G401 (cell line): ENCODE data around the gene PPP1R37. TPM values are rescaled to one million over a fixed set of nuclear protein-coding genes. Genes with fewer than 3 reads are reported as not detected.

Source experiments
- DNase-seq: peaks from one replicate; pipeline ENCODE4 v3.0.0-alpha.2; 2015; ENCODE audit warnings: low spot score
- in situ Hi-C: cut with HindIII; loops from 2 replicates; pipeline ENCODE4 v1.10.0; 2016; ENCODE audit warnings: low sequenced_read_pairs, mixed read lengths
- total RNA-seq: library from RNA; depleted of rRNA; stranded (reverse); fragments of >200 nt; shearing (Covaris generic); gene quantifications from 2 replicates; pipeline ENCODE4 v1.2.3, GENCODE V29; 2014

The PPP1R37 gene
- total RNA-seq, 1 experiment from 2014 or later, result 42.6 TPM

DNA sequence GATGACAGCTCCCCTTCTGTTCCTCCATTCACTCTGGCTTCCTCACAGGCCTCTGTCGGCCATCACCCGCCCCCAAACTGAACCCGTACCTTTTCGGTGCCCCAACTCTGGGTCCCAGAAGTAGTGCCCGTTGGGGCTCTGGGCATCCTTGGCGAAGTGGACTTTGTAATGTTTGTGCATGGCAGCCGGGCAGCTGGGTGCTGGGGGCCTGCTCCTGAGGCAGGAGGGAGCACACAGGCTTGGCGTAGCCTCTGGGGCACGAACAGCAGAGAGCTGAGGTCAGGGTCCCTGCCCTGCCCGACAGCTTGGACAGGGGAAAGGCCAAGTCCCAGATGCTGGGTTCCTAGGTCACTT lies 67.0 kb downstream of the PPP1R37 start:
- in situ Hi-C loops, result no loop called here
- DNase-seq, result no peak

DNA sequence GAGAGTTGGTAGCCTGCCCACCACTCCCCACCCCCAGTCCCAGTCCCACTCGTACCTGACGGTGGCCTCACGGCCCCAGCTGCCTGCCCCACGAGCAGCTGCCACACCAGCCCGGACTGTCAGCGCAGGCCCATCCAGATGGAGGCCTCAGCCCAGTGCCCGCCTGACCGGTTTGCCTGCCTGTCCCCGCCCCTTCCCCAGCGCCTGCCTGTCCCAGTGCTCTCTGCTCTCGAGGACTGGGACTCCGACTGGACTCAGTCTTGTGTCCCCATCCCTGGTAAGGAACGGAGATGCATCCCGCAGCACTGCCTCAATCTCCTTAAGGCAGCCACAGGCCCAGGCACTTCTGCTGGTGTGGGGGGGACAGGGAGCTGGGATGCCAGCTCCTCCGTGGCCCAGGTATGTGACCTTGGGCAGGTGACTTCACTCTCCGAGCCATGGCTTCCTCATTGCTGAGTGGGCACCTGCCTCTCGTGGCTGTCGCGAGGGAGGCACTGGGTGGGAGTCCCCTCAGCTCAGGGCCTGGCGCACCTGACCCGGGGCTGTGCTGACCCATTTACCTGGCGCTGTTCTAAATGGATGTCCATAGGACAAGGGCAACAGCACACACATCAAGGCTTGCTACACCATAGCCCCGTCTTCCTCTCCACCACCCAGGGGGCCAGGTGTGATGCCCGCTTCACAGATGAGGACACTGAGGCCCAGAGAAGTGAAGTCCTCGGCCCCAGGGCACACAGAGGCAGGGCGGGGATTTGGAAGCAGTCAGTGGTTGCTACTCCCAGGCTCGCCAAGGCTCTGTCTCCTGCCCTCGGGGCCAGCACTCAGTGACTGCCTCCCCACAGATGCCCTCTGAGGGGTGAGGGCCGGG lies 68.1 kb downstream of the PPP1R37 start, which contains the start of gene NKPD1:
Gene NKPD1, minus strand, starts transcription at position 113 of the 868 bp plus-strand sequence. CDS start 832 bp downstream, outside the sequence.
- in situ Hi-C loops, result no loop called here
- no peak for DNase-seq

DNA sequence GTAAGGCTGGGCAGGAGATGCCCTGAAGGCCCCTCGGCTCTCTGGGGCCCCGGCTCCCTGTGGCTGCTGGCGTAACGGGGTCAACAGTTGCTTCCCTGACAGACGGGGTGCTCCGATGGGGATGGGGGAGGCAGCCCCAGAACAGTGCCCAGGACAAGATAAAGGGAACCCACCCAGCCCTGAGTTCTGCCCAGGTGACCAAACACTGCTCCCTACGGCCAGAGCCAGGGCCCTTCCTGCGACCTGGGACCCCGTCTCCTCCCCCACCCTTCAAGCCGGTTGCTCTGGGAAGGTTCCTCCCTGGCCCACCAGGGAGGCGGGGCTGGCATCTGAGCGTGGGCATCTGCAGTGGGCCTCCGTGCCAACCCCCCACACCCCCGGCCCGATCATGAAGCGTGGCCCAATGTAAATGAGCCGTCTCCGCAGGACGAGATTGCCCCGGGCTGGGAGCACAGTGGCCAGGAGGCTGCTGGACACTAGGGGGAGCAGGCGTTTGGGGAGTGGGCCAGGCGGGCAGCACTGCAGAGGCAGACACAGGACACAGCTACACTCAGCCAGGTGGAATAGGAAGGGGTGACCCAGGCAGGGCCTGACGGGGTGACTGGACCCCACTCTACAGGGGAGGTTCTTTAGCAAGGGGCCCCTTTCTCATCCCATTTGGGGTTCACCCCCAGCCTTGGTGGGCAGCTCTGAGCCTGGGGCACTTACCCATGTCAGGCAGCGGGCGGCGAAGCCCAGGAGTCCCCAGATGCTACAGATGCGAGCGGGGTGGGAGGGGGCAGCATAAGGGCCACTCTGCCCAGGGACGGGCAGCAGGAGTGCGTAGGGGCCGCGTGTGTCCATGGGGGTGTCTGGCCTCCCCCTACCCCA lies 69.0 kb downstream of the PPP1R37 start:
- no peak for DNase-seq
- in situ Hi-C loops, result no loop called here

DNA sequence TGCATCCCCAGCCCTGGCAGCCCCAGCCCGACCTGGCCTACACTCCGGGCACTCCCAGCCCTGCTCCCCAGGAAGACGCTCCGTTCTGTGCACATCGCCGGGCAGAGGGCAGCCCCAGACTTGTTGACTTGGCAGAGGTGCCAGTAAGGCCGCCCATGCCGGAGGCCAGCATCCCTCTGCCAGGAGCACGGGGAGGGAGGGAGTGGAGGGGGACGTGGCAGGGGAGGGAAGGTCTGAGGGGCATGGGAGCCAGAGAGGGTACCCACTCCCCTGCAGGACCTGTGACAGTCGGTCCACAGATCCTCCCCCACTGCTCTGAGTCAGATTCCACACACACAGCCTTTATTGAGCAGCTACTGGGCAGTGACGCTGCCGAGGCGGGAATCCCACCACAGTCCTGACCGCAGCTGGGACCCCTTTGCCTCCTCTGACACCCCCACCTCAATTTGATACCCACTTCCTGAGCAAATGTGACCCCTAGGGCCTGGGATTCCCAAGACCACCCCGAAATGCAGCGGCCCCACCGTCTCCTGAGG lies 69.7 kb downstream of the PPP1R37 start:
- in situ Hi-C loops, result no loop called here
- DNase-seq, result no peak

DNA sequence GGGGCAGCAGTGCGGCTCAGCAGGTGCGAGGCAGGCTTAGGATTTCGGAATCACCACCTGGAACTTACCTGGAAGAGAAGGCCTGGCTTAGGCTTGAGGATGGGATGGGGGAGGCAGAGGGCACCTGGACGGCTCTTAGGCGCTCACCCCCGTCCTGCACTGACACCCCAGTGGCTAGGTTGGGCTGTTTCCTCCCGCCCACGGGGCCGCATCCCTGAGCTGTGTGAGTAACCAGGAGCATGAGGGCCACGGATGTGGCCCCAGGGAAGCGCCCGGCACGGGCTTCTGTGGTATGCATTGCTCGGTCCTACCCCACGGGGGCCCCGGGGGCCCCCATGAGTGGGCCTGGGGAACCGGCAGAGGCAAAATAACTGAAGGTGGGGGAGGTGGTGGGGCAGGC lies 70.2 kb downstream of the PPP1R37 start:
- in situ Hi-C loops, result no loop called here

DNA sequence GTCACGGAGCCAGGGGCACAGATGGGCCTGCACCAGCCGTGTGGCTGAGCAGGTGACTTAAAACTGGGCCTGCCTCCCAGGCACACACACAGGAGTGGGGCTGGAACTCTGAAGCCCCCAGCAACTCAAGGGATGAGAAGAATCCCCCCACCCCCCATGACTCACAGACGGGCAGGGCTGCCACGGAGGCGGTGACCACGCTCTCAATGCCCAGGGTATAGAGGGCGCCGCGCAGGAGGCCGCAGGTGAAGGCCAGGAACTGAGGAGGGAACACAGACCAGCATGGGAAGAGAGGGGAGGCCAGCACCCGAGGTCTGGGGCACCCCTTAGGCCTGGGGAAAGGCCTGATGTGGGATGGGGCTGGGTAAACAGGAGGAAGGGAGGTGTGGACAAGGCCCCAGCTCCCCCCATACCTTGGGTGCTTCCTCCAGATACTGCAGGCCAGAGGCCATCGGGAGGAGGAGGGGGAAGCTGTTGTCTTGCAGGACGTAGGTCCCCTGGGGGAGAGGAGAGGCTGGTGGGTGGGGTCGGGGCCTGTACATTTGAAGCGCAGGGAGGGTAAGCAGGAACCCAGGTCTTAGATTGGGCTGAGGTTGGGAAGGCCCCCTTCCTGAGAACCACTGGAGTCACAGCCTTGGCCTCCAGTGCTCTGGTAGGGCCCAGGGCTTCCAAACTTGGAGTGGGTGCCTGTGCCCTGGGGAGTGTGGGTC lies 70.9 kb downstream of the PPP1R37 start:
- DNase-seq, result no peak
- in situ Hi-C loops, result no loop called here

More for the DNA sequence above, 70.2 kb downstream of the PPP1R37 start:
- DNase-seq, result no peak

DNA sequence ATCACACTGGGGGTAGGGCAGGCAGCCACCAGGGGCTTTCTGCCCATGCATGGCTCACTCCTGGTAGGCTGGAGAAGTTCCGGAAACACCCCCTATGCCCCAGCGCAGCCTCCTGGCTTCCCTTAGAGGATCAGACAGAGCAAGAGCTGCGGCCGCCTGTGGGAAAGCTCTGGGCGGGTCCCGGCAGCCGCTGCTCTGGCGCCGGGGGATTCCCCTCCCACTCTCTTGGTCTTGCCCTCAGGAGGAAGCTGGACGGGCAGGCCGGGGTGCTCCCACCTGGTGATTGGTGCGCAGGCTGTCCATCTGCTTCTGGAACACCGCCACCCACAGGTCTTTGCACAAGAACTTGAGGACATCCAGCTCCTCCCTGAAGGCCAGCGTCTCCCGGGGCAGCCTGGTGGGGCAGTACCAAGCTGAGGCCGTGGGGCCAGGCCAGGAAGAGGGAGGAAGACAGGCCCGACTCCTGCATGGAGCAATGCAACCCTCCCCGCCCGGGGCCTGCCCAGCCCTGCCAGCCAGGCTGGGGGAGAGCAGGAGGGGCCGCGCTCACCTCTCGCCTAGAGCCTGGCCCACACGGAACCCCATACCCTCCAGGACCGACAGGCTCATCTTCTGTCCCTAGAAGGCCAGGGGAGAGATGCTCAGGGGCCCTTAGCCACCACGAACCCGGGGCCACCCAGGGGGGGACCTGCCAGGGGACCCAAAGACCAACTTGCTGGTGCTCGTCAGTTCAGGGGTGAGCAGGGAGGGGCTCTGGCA lies 71.8 kb downstream of the PPP1R37 start:
- in situ Hi-C loops, result no loop called here
- DNase-seq, result no peak

DNA sequence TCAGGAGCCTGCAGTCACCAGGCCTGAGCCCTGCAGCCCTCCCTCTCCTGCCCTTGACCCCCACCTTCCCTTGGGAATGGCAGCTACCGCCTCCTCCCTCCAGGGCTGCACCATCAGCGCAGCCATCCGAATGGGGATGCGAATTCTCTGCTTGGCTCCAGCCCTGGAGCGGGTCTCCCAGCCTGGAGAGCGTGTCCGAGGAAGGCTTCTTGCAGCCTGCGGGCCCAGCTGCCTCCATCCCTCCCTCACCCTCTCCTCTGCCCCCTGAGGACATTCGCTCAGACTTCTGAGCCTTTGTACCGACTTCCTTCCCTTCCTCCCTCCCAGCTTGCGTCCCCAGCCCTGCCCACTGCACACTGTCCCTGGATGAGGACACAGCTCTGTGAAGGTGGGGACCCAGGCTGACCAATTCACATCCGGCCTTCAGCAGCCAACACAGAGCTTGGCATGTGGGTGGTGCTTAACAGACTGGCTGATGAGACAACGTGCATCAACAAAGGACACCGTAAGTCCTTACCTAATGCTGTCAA lies 73.8 kb downstream of the PPP1R37 start:
- in situ Hi-C loops, result no loop called here
- no peak for DNase-seq

DNA sequence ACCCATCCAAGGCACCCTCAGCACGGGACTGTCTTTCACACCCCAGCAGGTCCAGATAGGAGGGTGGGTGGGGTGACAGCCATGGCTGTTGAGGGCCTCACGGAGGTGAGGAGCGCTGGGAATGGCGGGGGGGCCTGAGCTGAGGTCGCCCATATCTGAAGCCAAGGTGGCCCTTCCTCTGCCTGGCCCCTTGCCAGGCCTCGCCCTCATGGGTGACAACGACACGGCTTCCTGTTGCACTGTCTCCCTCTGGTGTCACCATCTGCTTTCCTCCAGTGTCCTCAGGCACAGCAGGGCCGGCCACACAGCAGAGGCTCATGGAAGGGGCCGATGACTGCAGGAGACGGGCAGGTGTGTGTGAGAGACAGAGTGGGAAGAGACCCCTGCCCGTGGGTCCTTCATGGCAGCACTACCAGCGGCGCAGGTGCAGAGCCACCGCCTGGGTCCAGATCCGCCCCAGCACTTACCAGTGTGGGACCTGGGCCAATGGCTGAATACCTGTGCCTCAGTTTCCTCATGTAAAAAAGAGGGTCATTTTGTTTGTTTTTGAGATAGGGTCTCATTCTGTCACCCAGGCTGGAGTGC lies 75.9 kb downstream of the PPP1R37 start:
- in situ Hi-C loops, result no loop called here
- DNase-seq, result no peak

DNA sequence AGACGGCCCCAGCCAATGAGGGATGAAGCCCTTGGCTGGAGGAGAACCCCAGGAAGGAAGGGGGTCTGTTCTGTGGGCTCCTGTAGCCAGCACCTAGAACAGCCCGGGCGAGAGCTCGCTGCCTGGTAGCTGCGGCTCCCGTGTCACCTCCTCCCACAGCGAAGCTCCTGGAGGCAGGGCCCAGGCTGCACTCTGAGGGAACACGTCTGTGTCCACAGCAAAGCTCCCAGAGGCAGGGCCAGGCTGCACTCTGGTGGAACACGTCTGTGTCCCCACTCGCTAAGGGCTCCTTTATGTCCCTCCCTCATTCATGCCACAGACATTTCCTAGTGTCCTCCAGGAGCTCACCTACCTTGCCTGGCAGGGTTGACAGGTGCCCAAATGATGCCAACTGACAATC lies 76.6 kb downstream of the PPP1R37 start:
- in situ Hi-C loops, result no loop called here
- DNase-seq, result no peak

DNA sequence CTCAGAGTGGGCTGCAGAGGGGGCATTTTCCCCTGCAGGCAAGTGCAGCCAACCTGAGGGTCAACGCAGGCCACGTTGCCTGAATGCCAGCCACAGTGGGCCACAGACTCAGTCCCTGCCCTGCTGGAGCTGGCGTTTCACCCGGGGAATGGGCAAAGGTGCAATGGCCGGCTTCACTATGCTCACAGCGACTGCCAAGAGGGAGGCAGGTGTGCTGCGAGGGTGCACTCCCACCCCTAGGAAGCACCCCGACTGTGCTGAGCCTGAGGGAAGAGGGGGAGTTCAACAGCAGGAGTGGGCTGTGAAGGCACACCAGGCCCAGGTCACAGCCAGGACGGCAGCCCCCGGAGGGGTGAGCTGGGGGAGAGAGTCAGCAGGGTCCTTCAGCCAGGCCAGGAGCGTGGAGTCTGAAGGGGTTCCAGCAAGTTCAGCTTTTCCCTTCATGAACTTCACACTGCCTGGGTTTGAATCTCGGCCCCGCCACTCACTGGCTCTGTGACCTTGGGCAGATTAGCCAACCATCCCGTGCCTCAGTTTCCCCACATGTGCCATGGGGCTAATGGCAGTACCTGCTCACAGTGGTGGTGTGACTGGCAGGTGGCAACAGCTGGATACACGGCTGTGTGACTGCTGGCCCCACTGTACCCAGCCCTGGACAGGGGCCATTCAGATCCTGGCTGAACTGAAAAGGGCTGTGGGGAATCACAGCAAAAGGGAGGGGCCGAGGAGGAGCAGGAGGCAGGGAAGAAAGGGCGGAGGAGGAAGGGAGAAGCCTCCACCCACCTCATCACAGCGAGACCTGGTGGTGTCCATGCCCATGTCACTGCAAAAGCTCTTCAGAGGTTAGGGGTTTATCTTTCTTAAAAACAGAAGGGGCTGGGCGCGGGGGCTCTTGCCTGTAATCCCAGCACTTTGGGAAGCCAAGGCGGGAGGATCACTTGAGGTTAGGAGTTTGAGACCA lies 77.4 kb downstream of the PPP1R37 start:
- no peak for DNase-seq
- in situ Hi-C loops, result no loop called here

DNA sequence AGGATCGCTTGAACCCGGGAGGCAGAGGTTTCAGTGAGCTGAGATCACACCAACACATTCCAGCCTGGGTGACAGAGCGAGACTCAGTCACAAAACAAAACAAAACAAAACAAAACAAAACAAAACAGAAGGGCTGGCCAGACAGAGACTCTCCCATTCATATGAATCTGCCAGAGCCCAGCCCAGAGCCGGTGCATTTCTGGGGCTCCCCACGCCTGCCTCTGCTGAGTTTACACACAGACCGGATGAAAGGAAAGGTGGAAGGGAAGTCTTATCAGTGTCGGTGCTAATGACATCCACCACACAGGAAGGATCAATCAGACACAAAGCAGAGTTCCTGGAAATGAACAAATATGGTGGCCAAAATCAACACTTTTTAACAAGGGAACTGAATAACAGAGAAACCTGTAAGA lies 78.2 kb downstream of the PPP1R37 start:
- in situ Hi-C loops, result no loop called here
- no peak for DNase-seq

DNA sequence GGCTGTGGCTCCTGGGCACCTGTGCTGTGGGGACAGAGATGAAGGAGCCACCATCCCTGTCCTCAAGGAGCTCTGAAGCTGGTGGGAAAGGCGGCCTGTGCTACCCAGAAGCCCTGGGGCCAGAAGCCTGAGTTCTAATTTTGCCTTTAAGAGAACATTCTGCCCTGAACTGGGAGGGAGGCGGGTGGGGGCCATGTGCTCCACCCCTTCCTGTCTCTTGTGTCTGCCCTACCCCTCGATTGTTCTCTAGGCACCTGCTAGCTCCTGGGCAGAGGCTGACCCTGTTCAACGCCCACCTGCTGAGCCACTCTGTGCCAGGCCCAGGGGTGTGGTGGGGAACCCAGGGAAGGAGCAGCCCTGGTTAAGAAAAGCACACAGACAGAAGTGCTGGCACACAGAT lies 79.2 kb downstream of the PPP1R37 start:
- in situ Hi-C loops, result no loop called here
- DNase-seq, result no peak

DNA sequence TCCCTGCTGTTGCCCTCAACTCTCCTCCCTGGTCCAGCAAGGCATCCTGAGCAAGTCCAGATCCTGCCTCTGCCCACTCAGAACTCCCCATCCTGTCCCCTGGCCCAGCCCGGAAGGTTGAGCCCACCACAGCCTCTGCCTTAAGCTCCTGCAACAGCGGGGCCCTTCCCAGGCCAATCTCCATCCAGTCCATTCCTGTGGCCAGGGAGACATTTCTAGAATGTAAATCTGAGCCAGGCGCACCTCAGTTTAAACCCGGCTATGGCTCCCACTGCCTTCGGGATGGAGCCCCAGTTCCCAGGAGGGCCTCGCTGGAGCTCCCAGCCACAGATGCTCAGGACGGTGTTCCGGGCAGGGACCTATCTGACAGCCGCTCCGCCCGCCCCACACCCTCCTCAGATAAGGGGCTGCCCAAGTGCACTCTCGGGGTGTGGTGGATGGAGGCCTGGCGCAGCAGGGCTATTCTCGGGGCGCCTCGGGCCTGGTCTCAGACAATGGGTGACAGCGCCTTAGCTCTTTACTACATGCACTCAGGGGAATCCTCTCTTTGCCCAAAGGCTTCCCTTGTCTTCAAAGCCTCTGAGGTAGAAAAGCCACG lies 79.7 kb downstream of the PPP1R37 start:
- in situ Hi-C loops, result no loop called here
- DNase-seq, result no peak

DNA sequence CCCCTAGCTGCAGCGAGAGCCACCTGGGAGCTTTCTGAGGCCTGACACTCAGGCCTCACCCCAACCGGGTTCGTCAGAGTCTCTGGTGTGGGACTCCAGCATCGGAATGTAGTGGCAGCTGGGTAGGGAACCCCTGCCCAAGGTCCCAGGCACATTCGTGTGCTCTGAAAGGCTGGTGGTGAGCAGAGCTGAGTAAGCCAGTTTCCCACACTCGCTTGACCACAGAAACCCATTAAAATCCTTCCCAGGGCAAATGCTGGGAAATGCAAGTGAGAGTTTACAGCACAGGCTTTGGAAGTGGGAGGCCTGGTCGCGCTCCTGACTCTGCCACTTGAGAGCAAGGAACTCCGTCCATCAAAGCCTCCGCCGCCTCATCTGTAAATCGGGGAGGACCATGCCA lies 80.8 kb downstream of the PPP1R37 start:
- in situ Hi-C loops, result no loop called here
- no peak for DNase-seq

DNA sequence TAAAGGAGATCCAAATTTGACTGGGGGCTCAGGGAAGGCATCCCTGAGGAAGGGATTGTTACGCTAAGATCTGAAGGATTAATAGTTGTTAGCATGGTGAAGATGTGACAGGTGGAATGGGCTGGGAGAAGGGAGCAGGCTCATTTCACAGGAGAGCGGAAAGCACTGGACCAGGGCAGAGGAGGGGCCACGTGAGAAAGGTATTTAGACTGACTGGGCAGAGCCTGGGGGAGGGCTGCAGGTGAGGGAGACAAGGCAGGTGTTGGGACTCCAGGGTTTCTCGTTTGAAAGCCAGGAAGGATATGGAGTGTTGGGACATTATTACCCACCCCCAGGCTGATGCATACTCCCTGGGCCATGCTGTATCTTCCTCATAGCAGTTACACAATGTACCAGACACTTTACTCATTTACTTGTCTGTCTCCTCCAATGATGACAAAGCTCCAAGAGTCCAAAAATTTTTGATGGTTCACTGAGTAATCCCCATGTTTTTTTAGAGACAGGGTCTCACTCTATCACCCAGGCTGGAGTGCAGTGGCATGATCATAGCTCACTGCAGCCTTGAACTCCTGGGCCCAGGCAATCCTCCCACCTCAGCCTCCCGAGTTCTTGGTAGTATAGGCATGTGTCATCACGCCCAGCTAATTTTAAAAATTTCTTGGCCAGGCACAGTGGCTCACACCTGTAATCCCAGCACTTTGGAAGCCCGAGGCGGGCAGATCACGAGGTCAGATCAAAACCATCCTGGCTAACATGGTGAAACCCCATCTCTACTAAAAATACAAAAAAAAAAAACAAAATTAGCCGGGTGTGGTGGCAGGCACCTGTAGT lies 82.8 kb downstream of the PPP1R37 start:
- in situ Hi-C loops, result no loop called here
- DNase-seq, result no peak
